ENCODE data around the gene RFC5. TPM values are rescaled to one million over a fixed set of nuclear protein-coding genes. Genes with fewer than 3 reads are reported as not detected.

The RFC5 gene
- total and polyA plus RNA-seq, 2 of the 13 experiments (the other 11 are each of a cell fraction or from before 2014, with no cell fraction given), result 16.8 to 51.4 TPM

GRCh38 chr12:118061011-118061872, 44.7 kb downstream of the RFC5 start, which contains the start of gene WSB2:
Gene WSB2, minus strand, starts transcription at chr12:118061179. Its CDS starts 131 bp downstream, at chr12:118061048.
- FAIRE-seq, result no peak
- Histone ChIP-seq H3K36me3 (replicated peaks in 1 of 2; ENCODE audit: control insufficient read depth in 1 of 2, insufficient read depth in 2 of 2, low read length in 2 of 2) (no peaks in the 10 kb centered on the region), H3K79me2 (ENCODE audit: insufficient read depth, low read length) (peaks cover 17% of the 10 kb centered on the region), H3K4me1 (ENCODE audit: insufficient read depth, low read length) (peaks cover 62% of the 10 kb centered on the region), H3K27me3 (ENCODE audit: control insufficient read depth in 1 of 2, insufficient read depth in 2 of 2, low read length in 2 of 2) (no peaks in the 10 kb centered on the region; a peak in 1 of 5 replicates), H3K4me3 (replicated peaks in 1 of 3; ENCODE audit: insufficient read depth in 1 of 3, low read depth in 2 of 3, low read length in 3 of 3) (peak within 1 kb of the TSS; percentile 69 to 92 (median 86)), H3K27ac (ENCODE audit: extremely low read length, insufficient read depth, low read length) (peak within 1 kb of the TSS; percentile 81), H3K9me3 (ENCODE audit: low read length) (no peaks in the 10 kb centered on the region), H2AFZ (ENCODE audit: low read length) (no peak within 1 kb of the TSS), H3K9ac (ENCODE audit: insufficient read depth, low read depth, low read length) (peak within 1 kb of the TSS; percentile 78), H4K20me1 (ENCODE audit: insufficient read depth, low read length) (no peaks in the 10 kb centered on the region), H3K4me2 (ENCODE audit: low read depth, low read length) (peak within 1 kb of the TSS; percentile 96)
- POLR2A ChIA-PET, result interaction anchor here (0.6 to 2.0 kb wide), 9 partner anchors 16 to 970 kb away, joined by 3 to 7 read pairs (median 4); partner anchors contain the start of genes SUDS3, TAOK3 and VSIG10
- WGBS (ENCODE audit: low lambda C conversion rate), result 2% methylated on average over 63 of the region's 76 CpGs
- CTCF ChIA-PET (ENCODE audit: low intra/inter-chr PET ratio, low total read pairs), result no interaction called here
- ATAC-seq, result peak; percentile 23
- BruUV-seq (replicated peaks), result no TSS peak
- no peak for DNase-seq (ENCODE audit: low spot score)
- intact Hi-C loops (cut with micrococcal nuclease; ENCODE audit: unreplicated experiment) (loop anchor here (1.0 kb wide), 2 partner anchors 9 to 42 kb away; no protein-coding TSS in a partner anchor), in situ Hi-C loops (cut with HindIII; ENCODE audit: extremely low pct_ligation_motif_present, low pct_unique_long_range_greater_than_20kb) (no loop called here)
- TF ChIP-seq KAT7 (CRISPR knock-in tag; IDR thresholded peaks at IDR 0.05; ENCODE audit: borderline replicate concordance) (0 out of 2 replicates have a peak, but pooled peaks have one; percentile 5), MTA1 (CRISPR knock-in tag; IDR thresholded peaks at IDR 0.05; ENCODE audit: borderline replicate concordance) (no peak), ARNTL (CRISPR knock-in tag; IDR thresholded peaks at IDR 0.05) (0 out of 2 replicates have a peak, but pooled peaks have one; percentile 26), NR0B2 (CRISPR knock-in tag; IDR thresholded peaks at IDR 0.05) (no peak), ZNF234 (CRISPR knock-in tag; conservative IDR thresholded peaks at IDR 0.05) (no peak), ZHX1 (CRISPR knock-in tag; IDR thresholded peaks at IDR 0.05; ENCODE audit: low read depth) (no peak), TCF12 (IDR thresholded peaks at IDR 0.05) (no peak), TCF12 (CRISPR knock-in tag; IDR thresholded peaks at IDR 0.05) (no peak), ZNF775 (CRISPR knock-in tag; IDR thresholded peaks at IDR 0.05; ENCODE audit: borderline replicate concordance) (no peak), TSC22D2 (CRISPR knock-in tag; IDR thresholded peaks at IDR 0.05; ENCODE audit: borderline replicate concordance) (no peak), ARID3A (IDR thresholded peaks at IDR 0.05; ENCODE audit: low read depth, low read length) (no peak), MATR3 (CRISPR knock-in tag; IDR thresholded peaks at IDR 0.05) (no peak), KMT2A (CRISPR knock-in tag; IDR thresholded peaks at IDR 0.05) (no peak), ZNF333 (CRISPR knock-in tag; IDR thresholded peaks at IDR 0.05; ENCODE audit: borderline replicate concordance) (no peak), ZNF841 (CRISPR knock-in tag; IDR thresholded peaks at IDR 0.05; ENCODE audit: borderline replicate concordance) (no peak), HNRNPH1 (optimal IDR thresholded peaks at IDR 0.05; ENCODE audit: low read depth, low read length) (peak; percentile 86)
- TF ChIP-seq, protein P1, sequence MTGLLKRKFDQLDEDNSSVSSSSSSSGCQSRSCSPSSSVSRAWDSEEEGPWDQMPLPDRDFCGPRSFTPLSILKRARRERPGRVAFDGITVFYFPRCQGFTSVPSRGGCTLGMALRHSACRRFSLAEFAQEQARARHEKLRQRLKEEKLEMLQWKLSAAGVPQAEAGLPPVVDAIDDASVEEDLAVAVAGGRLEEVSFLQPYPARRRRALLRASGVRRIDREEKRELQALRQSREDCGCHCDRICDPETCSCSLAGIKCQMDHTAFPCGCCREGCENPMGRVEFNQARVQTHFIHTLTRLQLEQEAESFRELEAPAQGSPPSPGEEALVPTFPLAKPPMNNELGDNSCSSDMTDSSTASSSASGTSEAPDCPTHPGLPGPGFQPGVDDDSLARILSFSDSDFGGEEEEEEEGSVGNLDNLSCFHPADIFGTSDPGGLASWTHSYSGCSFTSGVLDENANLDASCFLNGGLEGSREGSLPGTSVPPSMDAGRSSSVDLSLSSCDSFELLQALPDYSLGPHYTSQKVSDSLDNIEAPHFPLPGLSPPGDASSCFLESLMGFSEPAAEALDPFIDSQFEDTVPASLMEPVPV (CRISPR knock-in tag; IDR thresholded peaks at IDR 0.05), result no peak
